Measurements from ENCODE around the gene CFAP410.
"Not testable (repeated sequence)": the region's sequence is repeated elsewhere in the genome, so short reads cannot be mapped to it uniquely, and the experiment has no call there.

CFAP410 gene

GRCh38 chr21:44318489-44319285 is 20.5 kb downstream of the CFAP410 start:
- DNase-seq (ENCODE audit: low read depth in 2 of 2): no peak

GRCh38 chr21:44317871-44318270 is 21.3 kb downstream of the CFAP410 start:
- DNase-seq (ENCODE audit: low read depth in 2 of 2): no peak

GRCh38 chr21:44317241-44317782 is 21.9 kb downstream of the CFAP410 start:
- DNase-seq (ENCODE audit: low read depth in 2 of 2): no peak

- no peak for DNase-seq (ENCODE audit: low read depth in 2 of 2)
Measured at GRCh38 chr21:44316277-44316900, 22.8 kb downstream of the CFAP410 start.

- DNase-seq (ENCODE audit: low read depth in 2 of 2): no peak
Measured at GRCh38 chr21:44315691-44316203, 23.4 kb downstream of the CFAP410 start.

GRCh38 chr21:44314561-44314960 is 24.6 kb downstream of the CFAP410 start:
- DNase-seq (ENCODE audit: low read depth in 2 of 2): no peak

- no peak for DNase-seq (ENCODE audit: low read depth in 2 of 2)
Measured at GRCh38 chr21:44314128-44314527, 25.1 kb downstream of the CFAP410 start.

GRCh38 chr21:44313451-44313850 is 25.7 kb downstream of the CFAP410 start:
- no peak for DNase-seq (ENCODE audit: low read depth in 2 of 2)

GRCh38 chr21:44312716-44313115 is 26.5 kb downstream of the CFAP410 start:
- DNase-seq (ENCODE audit: low read depth in 2 of 2): no peak

- no peak for DNase-seq (ENCODE audit: low read depth in 2 of 2)
Measured at GRCh38 chr21:44312089-44312488, 27.1 kb downstream of the CFAP410 start.

- DNase-seq (ENCODE audit: low read depth in 2 of 2): no peak
Measured at GRCh38 chr21:44310628-44311507, 28.3 kb downstream of the CFAP410 start.

- DNase-seq (ENCODE audit: low read depth in 2 of 2): no peak
Measured at GRCh38 chr21:44306936-44307704, 32.1 kb downstream of the CFAP410 start.

- no peak for DNase-seq (ENCODE audit: low read depth in 2 of 2)
Measured at GRCh38 chr21:44305691-44306090, 33.5 kb downstream of the CFAP410 start.

GRCh38 chr21:44304877-44305293 is 34.3 kb downstream of the CFAP410 start:
- DNase-seq (ENCODE audit: low read depth in 2 of 2): peak in 1 of 2 experiments; percentile 37

- no peak for DNase-seq (ENCODE audit: low read depth in 2 of 2)
Measured at GRCh38 chr21:44304011-44304616, 35.1 kb downstream of the CFAP410 start.

- no peak for DNase-seq (ENCODE audit: low read depth in 2 of 2)
Measured at GRCh38 chr21:44303490-44303981, 35.7 kb downstream of the CFAP410 start.

- not testable (repeated sequence) for DNase-seq (ENCODE audit: low read depth in 2 of 2)
Measured at GRCh38 chr21:44302573-44303401, 36.4 kb downstream of the CFAP410 start.

- DNase-seq (ENCODE audit: low read depth in 2 of 2): no peak
Measured at GRCh38 chr21:44301961-44302406, 37.2 kb downstream of the CFAP410 start.

- no peak for DNase-seq (ENCODE audit: low read depth in 2 of 2)
Measured at GRCh38 chr21:44301141-44301540, 38.0 kb downstream of the CFAP410 start.
